HEK293 (cell line): Measurements from ENCODE around the gene CHMP6.

ENCODE experiments used
- CTCF ChIP-seq: fragments of 450-650 bp; formaldehyde crosslinking; IDR thresholded peaks from 2 replicates; pipeline ENCODE4 v1.5.1; 2016; ENCODE audit warnings: missing biosample characterization, missing genetic modification characterization
- HOXA7 ChIP-seq: sonication (generic); formaldehyde crosslinking; IDR thresholded peaks from 2 replicates; pipeline ENCODE4 v1.8.1; 2022; ENCODE audit warnings: missing genetic modification reagents, borderline replicate concordance
- ZBTB26 ChIP-seq: fragments of 450-650 bp; formaldehyde crosslinking; optimal IDR thresholded peaks from 2 replicates; pipeline ENCODE3; 2016; ENCODE audit warnings: missing biosample characterization, mild to moderate bottlenecking, missing genetic modification characterization
- ZFP3 ChIP-seq: fragments of 450-650 bp; formaldehyde crosslinking; IDR thresholded peaks from 2 replicates; pipeline ENCODE4 v1.5.1; 2016; ENCODE audit warnings: low read depth, missing biosample characterization, missing genetic modification characterization
- ZNF639 ChIP-seq: fragments of 450-650 bp; formaldehyde crosslinking; IDR thresholded peaks from 2 replicates; pipeline ENCODE4 v1.5.1; 2016; ENCODE audit warnings: missing biosample characterization, missing genetic modification characterization

- TF ChIP-seq ZNF639 (tag by site-specific recombination) (no peak), HOXA7 (CRISPR knock-in tag) (no peak), CTCF (tag by site-specific recombination) (no peak), ZFP3 (no peak), ZBTB26 (no peak)
These were observed 23.0 kb upstream of the CHMP6 start for GRCh38 chr17:80968602-80969029.
